H1 (cell line): Measurements from ENCODE around the gene UBE2E2. TPM values are rescaled to one million over a fixed set of nuclear protein-coding genes. Genes with fewer than 3 reads are reported as not detected.

Source experiments
- CTCF ChIA-PET: fragments of 300-600 bp; sonication (Branson Sonifier 250); formaldehyde crosslinking; loops from one replicate; lab custom pipeline; 2021; ENCODE audit not compliant: partially characterized antibody; lab: Charles Lee
- POLR2A ChIA-PET: fragments of 300-600 bp; sonication (Branson Sonifier 250); formaldehyde crosslinking; loops from one replicate; lab custom pipeline; 2021; ENCODE audit warnings: inconsistent platforms; ENCODE audit not compliant: partially characterized antibody; lab: Charles Lee
- DNase-seq, 2 experiments: peaks; one replicate each; pipeline versions ENCODE4 v3.0.0 to v3.0.0-alpha.2; 2010 to 2022; ENCODE audit warnings: low spot score in 2 of 2, low read depth in 1 of 2, mixed read lengths in 1 of 2
- FAIRE-seq: peaks from 2 replicates; lab custom pipeline; 2011; peaks lifted over from hg19 to GRCh38; lab: Jason Lieb, UNC
- H2AFZ ChIP-seq: 2 replicates; pipeline ENCODE4 v1.8.1; 2012; ENCODE audit warnings: low read length, inconsistent platforms
- H2AK5ac ChIP-seq: 2 replicates; pipeline ENCODE4 v1.6.1; 2013; ENCODE audit warnings: low read depth, low read length
- H2BK120ac ChIP-seq: replicated peaks from 2 replicates; pipeline ENCODE3; 2013; ENCODE audit warnings: low read depth, low read length, inconsistent platforms
- H2BK12ac ChIP-seq: 2 replicates; pipeline ENCODE4 v1.6.1; 2013; ENCODE audit warnings: low read depth, low read length
- H2BK15ac ChIP-seq: 2 replicates; pipeline ENCODE4 v1.6.1; 2013; ENCODE audit warnings: low read length
- H2BK20ac ChIP-seq: 2 replicates; pipeline ENCODE4 v1.6.1; 2013; ENCODE audit warnings: low read length
- H2BK5ac ChIP-seq: 2 replicates; pipeline ENCODE4 v1.6.1; 2013; ENCODE audit warnings: low read depth, low read length
- H3K14ac ChIP-seq: 2 replicates; pipeline ENCODE4 v1.6.1; 2013; ENCODE audit warnings: inconsistent platforms; ENCODE audit not compliant: insufficient read length
- H3K18ac ChIP-seq: 2 replicates; pipeline ENCODE4 v1.6.1; 2013; ENCODE audit warnings: low read length; ENCODE audit errors: extremely low read depth
- H3K23ac ChIP-seq: 2 replicates; pipeline ENCODE4 v1.6.1; 2013; ENCODE audit warnings: inconsistent platforms; ENCODE audit not compliant: insufficient read length
- H3K23me2 ChIP-seq: 2 replicates; pipeline ENCODE4 v1.6.1; 2013; ENCODE audit warnings: low read depth, low read length
- H3K27ac ChIP-seq: 2 replicates; pipeline ENCODE4 v1.6.1; 2011; ENCODE audit warnings: low read depth, low read length, inconsistent platforms
- H3K27me3 ChIP-seq, 4 experiments: replicated peaks in 1 of 4; 1 replicate in 1 of 4; 2 replicates in 3 of 4; pipeline versions ENCODE4 v1.6.1 to v1.8.1; 2011 to 2013; ENCODE audit warnings: low read length in 3 of 4, mild to moderate bottlenecking in 3 of 4, inconsistent platforms in 2 of 4, mixed read lengths in 2 of 4, moderate library complexity in 1 of 4; ENCODE audit not compliant: control insufficient read depth in 3 of 4, insufficient read depth in 3 of 4; ENCODE audit errors: extremely low read depth in 1 of 4
- H3K36me3 ChIP-seq, 4 experiments: 2 replicates each; pipeline versions ENCODE4 v1.6.1 to v1.8.1; 2011 to 2013; ENCODE audit warnings: mild to moderate bottlenecking in 4 of 4, low read length in 3 of 4, moderate library complexity in 2 of 4, control low read depth in 1 of 4, inconsistent platforms in 1 of 4; ENCODE audit not compliant: insufficient read depth in 4 of 4, control insufficient read depth in 2 of 4
- H3K4ac ChIP-seq: replicated peaks from 2 replicates; pipeline ENCODE3; 2013; ENCODE audit warnings: low read length, low read depth, mixed read lengths, inconsistent platforms; ENCODE audit not compliant: insufficient read length
- H3K4me1 ChIP-seq, 4 experiments: replicated peaks in 1 of 4; 1 replicate in 1 of 4; 2 replicates in 3 of 4; pipeline versions ENCODE4 v1.6.1 to v1.8.1; 2011 to 2013; ENCODE audit warnings: low read length in 3 of 4, inconsistent platforms in 2 of 4, mixed read lengths in 1 of 4; ENCODE audit not compliant: insufficient read depth in 4 of 4, control insufficient read depth in 3 of 4
- H3K4me2 ChIP-seq, 2 experiments: 2 replicates each; pipeline versions ENCODE4 v1.6.1 to v1.8.1; 2011 to 2013; ENCODE audit warnings: low read depth in 2 of 2, low read length in 2 of 2, control low read depth in 1 of 2, inconsistent platforms in 1 of 2, mild to moderate bottlenecking in 1 of 2; ENCODE audit not compliant: insufficient read depth in 1 of 2
- H3K4me3 ChIP-seq, 4 experiments: fragments of 200-600, 300-600 bp in 1 of 4; sonication (generic), shearing (Covaris generic), sonication (Bioruptor Twin) in 1 of 4; 2 replicates each; pipeline versions ENCODE4 v1.5.1 to v1.8.1; 2011 to 2016; ENCODE audit warnings: low read length in 4 of 4, low read depth in 3 of 4, control low read depth in 2 of 4, inconsistent platforms in 2 of 4, mild to moderate bottlenecking in 2 of 4, mixed read lengths in 1 of 4, moderate library complexity in 1 of 4; ENCODE audit not compliant: insufficient read depth in 2 of 4; ENCODE audit errors: extremely low read depth in 1 of 4
- H3K56ac ChIP-seq: replicated peaks from 2 replicates; pipeline ENCODE3; 2013; ENCODE audit warnings: low read depth, mild to moderate bottlenecking, mixed read lengths, low read length, inconsistent platforms; ENCODE audit not compliant: insufficient read length
- H3K79me1 ChIP-seq: 2 replicates; pipeline ENCODE4 v1.6.1; 2013; ENCODE audit warnings: low read depth, low read length, control low read depth
- H3K79me2 ChIP-seq, 2 experiments: 2 replicates each; pipeline versions ENCODE4 v1.6.1 to v1.8.1; 2012 to 2013; ENCODE audit warnings: low read length in 2 of 2, mild to moderate bottlenecking in 2 of 2, inconsistent platforms in 1 of 2; ENCODE audit not compliant: insufficient read depth in 2 of 2, control insufficient read depth in 1 of 2
- H3K9ac ChIP-seq, 4 experiments: replicated peaks in 1 of 4; 1 replicate in 1 of 4; 2 replicates in 3 of 4; pipeline versions ENCODE4 v1.6.1 to v1.8.1; 2011 to 2013; ENCODE audit warnings: low read depth in 3 of 4, low read length in 3 of 4, control low read depth in 2 of 4, mild to moderate bottlenecking in 2 of 4, moderate library complexity in 2 of 4, inconsistent platforms in 1 of 4; ENCODE audit errors: extremely low read depth in 1 of 4
- H3K9me3 ChIP-seq, 2 experiments: 2 replicates each; pipeline versions ENCODE4 v1.6.1 to v1.8.1; 2012 to 2013; ENCODE audit warnings: mild to moderate bottlenecking in 2 of 2, moderate library complexity in 2 of 2, control low read depth in 1 of 2, inconsistent platforms in 1 of 2, low read depth in 1 of 2, low read length in 1 of 2, mixed read lengths in 1 of 2; ENCODE audit not compliant: insufficient read depth in 2 of 2
- H4K20me1 ChIP-seq, 2 experiments: replicated peaks in 1 of 2; 2 replicates each; pipeline versions ENCODE3 to v1.8.1; 2011 to 2013; ENCODE audit warnings: inconsistent platforms in 2 of 2, low read length in 2 of 2, mild to moderate bottlenecking in 1 of 2; ENCODE audit not compliant: insufficient read depth in 2 of 2, control insufficient read depth in 1 of 2
- H4K5ac ChIP-seq: 2 replicates; pipeline ENCODE4 v1.6.1; 2013; ENCODE audit warnings: low read length, low read depth, mixed read lengths, inconsistent platforms; ENCODE audit not compliant: insufficient read length
- H4K8ac ChIP-seq: 2 replicates; pipeline ENCODE4 v1.8.0; 2013; ENCODE audit warnings: mild to moderate bottlenecking, moderate library complexity, low read length, inconsistent platforms; ENCODE audit not compliant: insufficient read depth; ENCODE audit errors: extremely low read depth
- H4K91ac ChIP-seq: replicated peaks from 2 replicates; pipeline ENCODE3; 2013; ENCODE audit warnings: low read length, mixed read lengths, inconsistent platforms; ENCODE audit not compliant: insufficient read length
- ASH2L ChIP-seq: fragments of 200-600, 300-600 bp; sonication (generic); IDR thresholded peaks from one replicate; pipeline ENCODE4 v1.7.1; 2017; ENCODE audit warnings: low read length
- CEBPB ChIP-seq: IDR thresholded peaks from 2 replicates; pipeline ENCODE4 v1.6.1; 2012; ENCODE audit warnings: low read depth, low read length
- RAD21 ChIP-seq, 2 experiments: IDR thresholded peaks in 1 of 2; conservative IDR thresholded peaks in 1 of 2; 2 replicates each; pipeline ENCODE4 v1.6.1; 2011; ENCODE audit warnings: low read depth in 2 of 2, low read length in 2 of 2, improper control_type of control experiment in 1 of 2, inconsistent platforms in 1 of 2, mild to moderate bottlenecking in 1 of 2, moderate library complexity in 1 of 2
- WGBS, 2 experiments: shearing (Covaris generic) in 1 of 2; methylation state at CpG; one replicate each; pipeline versions ENCODE4 v1.1.6 to v1.1.7; 2013 to 2015; ENCODE audit warnings: low lambda C conversion rate in 2 of 2, mixed read lengths in 2 of 2, inconsistent platforms in 1 of 2, low coverage in 1 of 2, missing lambda C conversion rate in 1 of 2; ENCODE audit not compliant: insufficient replicate concordance in 2 of 2, insufficient coverage in 1 of 2, insufficient read length in 1 of 2; ENCODE audit errors: extremely low coverage in 1 of 2, missing lambda C conversion rate in 1 of 2; 5-methylcytosine and 5-hydroxymethylcytosine counted together
- polyA plus RNA-seq, 7 experiments: library from polyadenylated mRNA; depleted of rRNA in 3 of 7; stranded (reverse) in 5 of 7; unstranded in 2 of 7; fragments of >200 nt in 5 of 7; fragments of 200-250 nt in 2 of 7; gene quantifications; 1 replicate in 5 of 7; 2 replicates in 1 of 7; 4 replicates in 1 of 7; pipeline versions ENCODE4 v1.2.1 to v1.2.3, GENCODE V29; 2011 to 2013; ENCODE audit warnings: missing spikeins in 2 of 7, mixed read lengths in 2 of 7
- total RNA-seq: library from RNA; stranded (reverse); fragmentation: NEBNext Ultra II Directional; extraction: Animal tissue kit (Norgen Biotek cat#: 25700); gene quantifications from 2 replicates; pipeline ENCODE4 v1.2.1, GENCODE V29; 2021

Gene UBE2E2
- total and polyA plus RNA-seq, 2 of the 8 experiments (the other 6 are each of a cell fraction or from before 2014, with no cell fraction given), result 57.6 to 70.6 TPM

DNA sequence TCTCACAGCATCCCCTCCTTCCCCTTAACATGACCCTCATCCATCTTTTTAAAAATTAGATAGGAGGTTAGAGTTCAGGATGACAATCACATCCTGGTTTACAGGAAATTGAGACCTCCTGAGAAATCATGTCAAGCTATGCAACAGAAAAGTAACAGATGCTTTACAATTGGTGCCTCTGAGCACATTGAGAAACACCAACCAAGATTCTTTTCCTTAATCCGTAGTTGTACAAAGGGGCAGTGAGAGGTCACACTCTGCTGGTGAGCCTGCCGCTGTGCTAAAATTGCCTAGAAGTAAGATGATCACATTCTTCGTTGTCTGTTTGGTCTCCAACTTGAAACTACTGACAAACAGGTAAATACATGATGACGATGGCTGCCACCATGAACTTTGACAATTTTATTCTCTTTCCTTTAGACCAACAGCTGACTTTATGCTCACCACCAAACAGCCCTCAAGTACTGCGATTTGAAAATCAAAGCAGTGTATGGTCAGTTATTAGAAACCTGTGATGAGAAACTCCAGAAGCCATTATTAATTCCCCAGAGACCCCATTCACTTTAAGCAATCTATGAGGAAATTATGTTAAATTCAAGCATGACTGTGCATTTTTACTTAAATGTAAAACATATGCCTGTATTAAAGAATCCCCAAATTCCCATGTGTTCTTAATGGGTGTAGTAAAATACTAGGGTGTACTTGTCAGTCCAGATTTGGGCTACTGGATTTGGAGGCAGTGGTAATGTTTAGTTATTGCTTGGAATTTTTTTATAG, 392.0 kb downstream of the UBE2E2 start:
- FAIRE-seq, result no peak
- DNase-seq, result no peak
- Histone ChIP-seq H3K14ac (no peak overlapping the region), H3K56ac (no peak overlapping the region), H3K23me2 (no peaks in the 10 kb centered on the region), H2BK12ac (no peak overlapping the region), H4K8ac (no peak overlapping the region), H3K23ac (no peak overlapping the region), H3K4me2 (no peak overlapping the region), H4K20me1 (no peaks in the 10 kb centered on the region), H2BK120ac (no peak overlapping the region), H3K18ac (no peak overlapping the region), H2BK15ac (no peak overlapping the region), H2BK5ac (no peak overlapping the region), H3K4me3 (no peak overlapping the region), H3K27me3 (no peaks in the 10 kb centered on the region), H3K79me1 (no peaks in the 10 kb centered on the region), H3K36me3 (no peaks in the 10 kb centered on the region), H4K91ac (no peak overlapping the region), H4K5ac (no peak overlapping the region), H2AFZ (no peak overlapping the region), H3K4ac (no peak overlapping the region), H3K79me2 (no peaks in the 10 kb centered on the region), H2AK5ac (no peak overlapping the region), H2BK20ac (no peak overlapping the region), H3K9me3 (no peaks in the 10 kb centered on the region), H3K27ac (no peak overlapping the region), H3K9ac (no peak overlapping the region), H3K4me1 (no peaks in the 10 kb centered on the region)
- TF ChIP-seq ASH2L (no peak), RAD21 (IDR thresholded peaks at IDR 0.05 in 1 of 2, conservative IDR thresholded peaks at IDR 0.05 in 1 of 2; ENCODE audit: low read depth in 2 of 2, low read length in 2 of 2) (0 out of 4 replicates have a peak, but pooled peaks of 1 of the 2 experiments have one; percentile 7), CEBPB (no peak)
- 90% methylated on average over 5 of the region's 5 CpGs; no CpG with 5 or more reads in 1 of the 2 experiments for WGBS, 2 experiments
- ChIA-PET CTCF (no interaction called here), POLR2A (no interaction called here)
